Left ventricle myocardium superior (tissue), 1 donor: ENCODE results near the gene CEACAM4. TPM values are rescaled to one million over a fixed set of nuclear protein-coding genes. Genes with fewer than 3 reads are reported as not detected.
"Not testable (repeated sequence)": the region's sequence is repeated elsewhere in the genome, so short reads cannot be mapped to it uniquely, and the experiment has no call there.

Source experiments
- ATAC-seq: fragments of 200-7000 bp; cut with Tn5 transposase; one replicate; pipeline ENCODE4 v1.9.1; 2020; ENCODE audit warnings: mild to moderate bottlenecking, moderate library complexity
- DNase-seq: peaks from one replicate; pipeline ENCODE4 v3.0.0-alpha.2; 2020
- intact Hi-C: fragments of 100-400 bp; cut with micrococcal nuclease; formaldehyde crosslinking; loops from one replicate; pipeline ENCODE4 v1.11.0; 2022
- long read RNA-seq: library from polyadenylated mRNA; unstranded; transcript quantifications from one replicate; pipeline ENCODE4 v2.0.0, GENCODE V29; 2021
- total RNA-seq: library from RNA; stranded (reverse); fragmentation: NEBNext Ultra II Directional; extraction: Animal tissue kit (Norgen Biotek cat#: 25700); gene quantifications from one replicate; pipeline ENCODE4 v1.2.1, GENCODE V29; 2021
- donor health status: DM: no; HTN: yes; CAD: no; lungs with severe emphysema.

The CEACAM4 gene
- 0.52 TPM for total RNA-seq
- long read RNA-seq = 0 reads

DNA sequence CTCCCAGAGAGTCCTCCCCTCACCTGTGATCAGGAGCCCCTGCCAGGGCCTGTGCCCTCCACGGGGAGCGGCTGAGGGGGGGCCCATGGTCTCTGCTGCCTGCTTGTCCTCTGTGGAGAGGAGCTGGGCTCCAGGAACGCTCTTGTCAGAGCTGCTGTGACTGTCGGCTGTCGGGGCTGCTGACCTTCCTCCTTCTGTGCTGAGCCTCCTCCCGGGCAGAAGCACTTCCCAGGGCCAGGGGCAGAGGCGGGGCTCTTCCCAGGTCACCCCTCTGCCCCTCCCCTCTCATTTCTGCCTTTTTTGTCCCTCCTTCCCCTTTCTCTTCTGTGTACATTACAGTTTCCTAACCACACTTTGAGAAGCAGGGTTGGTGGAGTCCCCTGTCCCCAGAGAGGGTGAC is at the start of gene CEACAM4:
Gene CEACAM4, minus strand, starts transcription at position 198 of the 400 bp plus-strand sequence. Its CDS starts 111 bp downstream, at position 87.
- DNase-seq (peak; percentile 66), ATAC-seq (peak; percentile 74)
- intact Hi-C loops = no loop called here

DNA sequence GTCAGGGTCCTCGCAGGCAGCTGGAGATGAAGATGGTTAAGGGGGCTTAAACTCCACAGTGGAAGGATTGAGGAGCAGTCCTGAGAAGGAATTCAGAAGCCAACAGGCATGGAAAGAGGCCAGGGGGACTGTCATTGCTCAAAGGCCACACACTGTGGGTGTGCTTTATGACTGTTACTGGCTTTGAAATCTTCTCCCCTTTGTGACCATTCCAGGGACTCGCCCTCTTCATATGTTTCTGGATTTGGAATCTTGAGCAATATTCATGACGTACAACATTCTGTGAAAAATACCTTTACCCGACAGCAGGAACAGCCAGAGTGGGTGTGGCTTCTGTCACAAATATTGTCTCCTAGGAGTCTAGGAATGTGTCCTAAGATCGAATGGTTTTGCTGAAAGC is 44.6 kb upstream of the CEACAM4 start:
- ATAC-seq (no peak), DNase-seq (no peak)
- intact Hi-C loops = no loop called here

DNA sequence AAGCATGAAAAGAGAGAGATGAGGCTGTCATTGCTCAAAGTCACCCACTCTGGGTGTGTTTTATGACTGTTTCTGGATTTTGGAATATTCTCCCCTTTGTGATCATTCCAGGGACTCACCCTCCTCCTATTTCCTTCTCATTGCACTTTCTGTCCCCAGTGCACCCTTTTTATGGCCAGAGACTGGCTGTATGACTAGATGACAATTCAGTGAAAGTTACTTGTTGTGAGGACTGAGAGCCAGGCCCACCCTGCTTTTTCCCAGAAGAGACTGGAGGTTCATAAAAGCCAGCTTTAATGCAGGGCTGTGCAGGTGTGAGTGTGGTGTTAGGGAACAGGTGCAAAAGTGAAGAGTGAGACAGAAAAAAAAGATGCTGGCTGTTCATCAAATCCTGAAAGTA is 43.9 kb upstream of the CEACAM4 start:
- ATAC-seq (no peak), DNase-seq (no peak)
- intact Hi-C loops = no loop called here

DNA sequence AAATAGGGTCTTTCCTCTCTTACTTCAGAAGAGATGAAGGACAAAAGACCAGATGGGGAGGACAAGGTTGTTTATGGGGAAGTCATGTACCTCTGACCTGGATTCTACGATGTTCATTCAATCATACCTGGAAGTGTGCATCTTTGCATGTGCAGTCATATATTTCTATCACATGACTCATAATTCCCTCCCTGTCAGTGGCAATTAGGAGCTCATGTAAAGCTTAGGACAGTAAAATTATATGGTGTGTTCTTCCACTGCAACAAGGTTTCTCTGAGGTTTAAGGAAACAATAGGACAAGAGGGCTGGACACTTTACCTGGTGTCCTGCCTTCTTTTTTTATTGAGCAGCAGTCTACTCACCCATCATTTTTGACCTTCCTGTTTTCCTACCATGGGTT is 41.4 kb upstream of the CEACAM4 start:
- no peak for DNase-seq
- intact Hi-C loops = no loop called here
- no peak for ATAC-seq

DNA sequence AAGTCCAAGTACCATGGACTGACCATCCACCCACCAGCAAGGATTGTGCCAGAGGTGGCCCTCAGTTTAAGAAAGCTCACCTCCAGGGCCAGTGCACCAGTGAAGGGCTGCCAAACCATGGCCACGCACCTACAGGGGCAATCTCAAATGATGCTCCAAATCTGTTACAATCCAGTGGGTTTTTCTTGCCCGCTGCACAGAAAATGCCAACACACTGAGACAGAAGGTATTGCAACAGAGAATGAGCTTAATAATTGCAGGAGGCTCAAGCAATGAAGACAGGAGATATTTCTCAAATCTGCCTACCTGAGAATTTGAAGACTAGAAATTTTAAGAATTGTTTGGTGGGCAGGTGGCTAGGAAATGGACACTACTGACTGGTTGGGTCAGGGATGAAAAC is 39.2 kb upstream of the CEACAM4 start:
- no peak for ATAC-seq
- intact Hi-C loops = no loop called here
- no peak for DNase-seq

DNA sequence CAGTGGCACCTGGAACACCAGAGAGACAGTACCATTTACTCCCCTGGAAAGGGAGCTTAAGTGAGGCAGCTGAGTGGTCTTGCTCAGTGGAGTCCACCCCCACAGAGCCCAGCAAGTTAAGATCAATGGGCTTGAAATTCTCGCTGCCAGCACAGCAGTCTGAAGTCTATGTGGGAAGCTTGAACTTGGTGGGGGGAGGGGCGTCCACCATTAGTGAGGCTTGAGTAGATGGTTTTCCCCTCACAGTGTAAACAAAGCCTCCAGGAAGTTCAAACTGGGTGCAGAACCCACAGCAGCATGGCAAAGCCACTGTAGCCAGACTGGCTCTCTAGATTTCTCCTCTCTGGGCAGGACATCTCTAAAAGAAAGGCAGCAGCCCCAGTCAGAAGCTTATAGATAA is 30.3 kb upstream of the CEACAM4 start:
- intact Hi-C loops = no loop called here
- no peak for DNase-seq

DNA sequence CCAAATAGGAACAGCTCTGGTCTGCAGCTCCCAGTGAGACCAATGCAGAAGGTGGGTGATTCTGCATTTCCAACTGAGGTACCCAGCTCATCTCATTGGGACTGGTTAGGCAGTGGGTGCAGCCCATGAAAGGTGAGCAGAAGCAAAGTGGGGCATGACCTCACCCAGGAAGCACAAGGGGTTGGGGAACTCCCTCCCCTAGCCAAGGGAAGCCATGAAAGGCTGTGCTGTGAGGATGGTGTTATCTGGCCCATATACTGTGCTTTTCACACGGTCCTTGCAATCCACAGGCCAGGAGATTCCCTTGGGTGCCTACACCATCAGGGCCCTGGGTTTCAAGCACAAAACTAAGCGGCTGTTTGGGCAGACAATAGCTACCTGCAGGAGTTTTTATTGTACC is 29.9 kb upstream of the CEACAM4 start:
- intact Hi-C loops, ATAC-seq, DNase-seq: not testable (repeated sequence)

More for the DNA sequence above, 30.3 kb upstream of the CEACAM4 start:
- no peak for ATAC-seq

DNA sequence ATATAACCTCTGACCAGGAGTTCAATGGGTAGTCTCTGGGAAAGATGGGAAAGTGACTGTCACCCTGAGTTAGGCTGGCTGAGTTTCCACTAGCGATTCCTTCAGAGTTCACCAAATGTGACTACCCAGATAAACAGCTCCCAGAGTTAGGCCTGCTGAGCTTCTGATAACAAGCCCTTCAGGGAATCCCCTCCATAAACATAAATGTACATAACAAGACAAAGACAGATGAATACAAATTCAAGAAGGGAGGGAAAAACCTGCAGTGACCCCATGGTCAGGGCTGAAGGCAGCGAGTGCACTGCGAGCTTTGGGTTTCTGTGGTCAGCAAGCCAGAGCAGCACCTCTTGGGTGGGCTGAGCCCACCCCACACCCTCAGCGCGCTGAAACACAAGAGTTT is 25.4 kb upstream of the CEACAM4 start:
- ATAC-seq = no peak
- intact Hi-C loops = no loop called here
- DNase-seq = no peak

DNA sequence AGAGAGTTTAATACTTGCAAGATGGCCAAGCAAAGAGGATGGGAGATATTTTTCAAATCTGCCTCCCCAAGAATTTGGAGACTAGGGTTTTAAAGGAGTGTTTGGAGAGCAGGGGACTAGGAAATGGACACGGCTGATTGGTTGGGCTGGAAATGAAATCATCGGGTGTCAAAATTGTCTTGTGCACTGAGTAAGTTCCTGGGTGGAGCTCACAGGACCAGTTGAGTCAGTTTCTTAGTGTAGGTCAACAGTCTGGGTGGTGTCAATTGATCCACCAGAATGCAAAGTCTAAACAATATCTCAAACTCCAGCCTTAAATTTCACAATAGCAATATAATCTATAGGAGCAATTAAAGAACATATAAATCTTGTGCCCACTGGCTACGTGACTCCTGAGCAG is 23.0 kb upstream of the CEACAM4 start:
- intact Hi-C loops = no loop called here
- no peak for DNase-seq
- ATAC-seq = no peak

DNA sequence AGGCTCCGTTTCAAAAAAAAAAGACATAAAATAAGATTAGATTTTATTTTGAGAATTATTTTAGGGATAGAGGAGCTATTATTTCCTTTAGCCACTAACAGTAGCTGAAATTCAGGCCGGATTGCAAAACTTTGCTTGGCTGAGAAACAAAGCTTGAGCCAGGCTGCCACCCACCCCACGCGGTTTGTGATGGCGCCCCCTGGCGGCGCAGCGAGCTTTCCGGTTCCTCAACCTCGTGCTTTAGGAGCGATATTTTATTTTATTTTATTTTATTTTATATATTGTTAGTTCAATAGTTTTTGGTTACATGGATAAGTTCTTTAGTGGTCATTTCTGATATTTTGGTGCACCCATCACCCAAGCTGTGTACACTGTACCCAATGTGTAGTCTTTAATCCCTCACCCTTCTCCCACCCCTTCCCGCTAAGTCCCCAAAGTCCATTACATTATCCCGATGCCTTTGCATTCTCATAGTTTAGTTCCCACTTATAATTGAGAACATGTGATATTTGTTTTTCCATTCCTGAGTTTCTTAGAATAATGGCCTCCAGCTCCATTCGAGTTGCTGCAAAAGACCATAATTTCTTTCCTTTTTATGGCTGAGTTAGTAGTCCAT is 19.8 kb upstream of the CEACAM4 start:
- intact Hi-C loops = no loop called here
- ATAC-seq (no peak), DNase-seq (peak; percentile 45)

DNA sequence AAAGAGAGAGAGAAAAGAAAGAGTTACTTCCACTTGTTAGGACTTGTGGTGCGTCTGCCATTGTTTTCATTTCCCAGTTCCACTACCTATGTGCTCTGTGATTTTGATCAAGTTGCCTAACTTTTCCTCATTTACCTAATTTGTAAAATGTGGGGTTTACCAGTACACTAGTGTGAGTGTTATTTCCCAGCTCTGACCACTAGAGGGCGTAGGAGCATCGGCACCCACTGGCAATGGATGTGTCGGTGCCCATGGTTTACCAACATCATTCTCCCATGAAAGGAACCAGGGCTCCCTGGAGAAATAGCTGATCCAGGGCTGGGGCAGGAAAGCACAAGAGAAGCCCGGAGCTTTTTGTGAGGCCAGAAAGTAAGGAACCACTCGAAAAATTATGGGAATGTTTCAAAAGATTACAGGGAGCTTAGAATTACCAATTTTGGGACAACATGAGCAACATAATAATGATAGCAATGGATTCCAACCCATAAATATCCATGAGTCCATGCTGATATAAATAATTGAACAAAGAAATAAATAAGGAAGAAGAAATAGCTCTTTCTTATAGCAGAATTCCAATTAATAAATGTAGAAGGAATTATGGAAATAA is 15.1 kb upstream of the CEACAM4 start:
- peak; percentile 71 for ATAC-seq
- intact Hi-C loops = no loop called here
- DNase-seq = no peak

DNA sequence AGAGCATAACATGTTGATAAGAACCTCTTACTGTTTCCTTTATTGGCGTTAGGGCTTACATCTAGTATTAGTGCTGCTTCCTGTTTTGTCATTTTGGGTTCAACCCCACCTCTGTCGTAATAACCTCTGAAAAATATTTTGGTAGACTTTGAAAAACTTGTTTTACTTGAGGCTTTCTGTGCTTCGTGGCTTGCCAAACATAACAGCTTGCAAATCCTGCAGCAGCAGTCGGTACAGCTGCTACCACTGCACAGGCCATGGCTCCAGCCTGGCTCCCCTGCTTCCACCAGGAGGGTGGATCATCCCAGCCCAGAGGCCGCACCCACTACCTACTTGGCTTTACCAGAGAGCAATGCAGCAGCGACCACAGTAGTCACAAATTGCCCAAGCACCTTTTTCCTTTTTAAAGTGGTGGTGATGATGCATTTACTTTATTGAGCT is 11.8 kb upstream of the CEACAM4 start:
- intact Hi-C loops = no loop called here
- ATAC-seq (no peak), DNase-seq (no peak)

DNA sequence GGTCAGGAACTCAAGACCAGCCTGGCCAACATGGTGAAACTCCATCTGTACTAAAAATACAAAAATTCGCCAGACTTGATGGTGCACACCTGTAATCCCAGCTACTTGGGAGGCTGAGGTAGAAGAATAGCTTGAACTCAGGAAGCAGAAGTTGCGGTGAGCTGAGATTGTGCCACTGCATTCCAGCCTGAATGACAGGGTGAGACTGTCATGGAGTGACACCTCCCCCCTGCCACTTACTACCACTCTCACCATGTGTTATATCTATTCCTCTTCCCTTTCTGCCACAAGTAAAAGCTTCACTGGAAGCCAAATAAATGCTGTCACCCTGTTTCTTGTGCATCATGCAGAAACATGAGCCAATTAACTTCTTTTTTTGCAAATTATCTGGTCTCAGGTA is 10.6 kb upstream of the CEACAM4 start:
- DNase-seq (no peak), ATAC-seq (no peak)
- intact Hi-C loops = no loop called here

DNA sequence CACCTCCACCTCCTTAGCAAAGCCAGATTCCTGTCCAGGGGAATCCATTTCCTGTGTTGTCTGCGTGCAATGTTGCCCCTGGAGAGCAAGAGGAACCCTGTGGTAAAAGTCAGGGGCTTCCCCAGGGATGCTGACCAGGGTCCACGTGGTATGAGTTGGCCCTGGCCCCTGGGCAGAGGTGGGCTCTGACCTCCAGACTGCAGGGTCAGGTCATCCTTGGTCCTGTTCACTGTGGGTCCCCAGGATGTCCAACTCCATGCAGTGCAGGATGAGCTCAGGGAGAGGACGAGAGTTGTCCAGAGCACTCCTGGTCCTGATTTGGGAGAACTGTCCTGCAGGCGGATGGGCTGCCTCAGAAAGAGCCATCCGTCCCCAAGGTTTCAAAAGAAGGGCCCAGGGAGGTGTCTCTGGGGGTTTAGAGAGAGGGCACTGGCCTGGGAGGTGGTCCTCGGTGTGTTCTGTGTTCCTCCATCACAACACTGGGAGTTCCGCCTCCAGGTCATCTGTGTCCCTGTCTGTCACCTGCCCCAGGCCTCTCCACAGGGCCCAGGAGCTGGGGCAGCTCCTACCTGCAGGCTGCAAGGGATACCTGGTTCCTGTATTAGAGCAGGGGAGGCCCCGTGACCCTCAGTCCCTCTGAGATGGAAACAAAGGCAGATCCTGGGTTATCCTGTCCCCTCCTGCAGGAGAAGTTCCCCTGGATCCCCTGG is 1.2 kb upstream of the CEACAM4 start:
- ATAC-seq = no peak
- intact Hi-C loops = no loop called here
- no peak for DNase-seq

DNA sequence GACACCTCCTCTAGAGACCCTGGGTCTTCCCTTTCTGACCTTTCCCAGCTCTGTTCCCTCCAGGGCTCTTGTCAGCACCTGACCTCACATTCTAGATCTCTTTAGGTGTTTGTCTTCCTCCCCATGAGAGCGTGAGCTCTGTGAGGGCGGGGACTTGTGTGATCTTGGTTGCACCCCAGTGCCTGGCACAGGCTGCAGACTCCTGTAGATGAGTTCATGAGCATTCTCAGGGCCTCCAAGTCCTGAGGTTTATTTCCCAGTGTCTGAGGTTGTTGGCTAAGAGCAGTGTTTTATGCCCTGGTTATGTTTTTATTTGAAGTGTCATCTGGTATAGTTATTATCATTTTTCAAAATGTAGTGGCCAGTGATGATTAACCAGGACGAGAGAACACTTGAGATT is 596 bp downstream of the CEACAM4 start:
- ATAC-seq (no peak), DNase-seq (no peak)
- intact Hi-C loops = no loop called here

DNA sequence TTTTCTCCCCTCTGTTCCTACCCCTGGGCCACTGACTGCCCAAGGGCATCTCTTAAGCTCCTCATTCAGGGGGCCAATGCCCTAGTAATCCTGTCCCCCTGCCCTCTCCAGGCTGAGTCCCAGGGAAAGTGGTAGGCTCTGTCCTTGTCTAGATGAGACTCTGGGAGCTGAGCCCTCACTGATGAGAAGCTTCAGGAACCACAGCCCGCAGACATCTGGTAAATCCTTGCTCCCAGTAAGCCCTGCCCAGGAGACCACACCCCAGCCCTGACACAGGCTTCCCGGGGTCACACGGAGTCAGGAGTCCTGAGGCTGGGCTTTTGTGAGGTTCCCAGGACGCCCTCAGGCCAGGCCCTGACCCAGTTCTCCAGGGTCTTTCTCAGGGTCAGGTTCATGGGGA is 1.9 kb downstream of the CEACAM4 start:
- intact Hi-C loops = no loop called here
- ATAC-seq (no peak), DNase-seq (no peak)

DNA sequence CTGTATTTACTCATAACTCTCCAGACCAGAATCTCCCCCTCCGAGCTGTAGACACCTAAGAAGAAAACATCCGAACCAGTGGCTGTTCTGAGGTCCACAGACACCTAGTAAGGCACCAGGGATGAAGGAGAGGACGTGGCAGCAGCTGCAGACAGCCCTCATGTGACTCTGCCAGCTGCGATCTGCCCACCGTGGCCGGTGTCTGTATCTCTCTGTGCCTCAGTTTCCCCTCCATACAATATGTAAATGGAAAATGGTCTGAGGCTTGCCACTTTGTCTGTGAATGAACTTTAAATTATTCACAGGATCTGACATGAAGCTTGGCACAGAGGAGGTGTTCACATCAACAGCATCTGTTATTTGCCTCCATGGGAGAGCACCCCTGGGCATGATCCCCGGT is 2.4 kb downstream of the CEACAM4 start:
- no peak for DNase-seq

DNA sequence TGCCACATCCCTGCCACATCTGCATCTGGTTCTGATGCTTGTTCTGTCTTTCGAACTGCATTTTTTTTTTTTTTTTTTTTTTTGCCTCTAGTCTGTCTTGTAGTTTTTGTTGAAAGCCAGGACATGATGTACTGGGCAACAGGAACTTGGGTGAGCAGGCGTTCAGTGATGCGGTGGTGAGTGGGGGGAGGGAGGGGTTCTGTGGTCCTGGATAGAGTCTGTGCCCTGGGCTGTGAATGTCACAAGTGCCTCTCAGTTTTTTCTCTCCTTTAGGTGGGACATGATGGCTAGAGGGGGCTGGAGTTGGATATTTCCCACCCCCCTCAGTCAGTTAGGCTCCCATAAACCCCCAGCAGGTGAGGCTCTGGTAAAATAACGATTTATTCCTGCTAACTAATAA is 3.5 kb downstream of the CEACAM4 start:
- intact Hi-C loops = no loop called here
- no peak for ATAC-seq
- no peak for DNase-seq

More for the DNA sequence above, 2.4 kb downstream of the CEACAM4 start:
- intact Hi-C loops = no loop called here
- no peak for ATAC-seq

DNA sequence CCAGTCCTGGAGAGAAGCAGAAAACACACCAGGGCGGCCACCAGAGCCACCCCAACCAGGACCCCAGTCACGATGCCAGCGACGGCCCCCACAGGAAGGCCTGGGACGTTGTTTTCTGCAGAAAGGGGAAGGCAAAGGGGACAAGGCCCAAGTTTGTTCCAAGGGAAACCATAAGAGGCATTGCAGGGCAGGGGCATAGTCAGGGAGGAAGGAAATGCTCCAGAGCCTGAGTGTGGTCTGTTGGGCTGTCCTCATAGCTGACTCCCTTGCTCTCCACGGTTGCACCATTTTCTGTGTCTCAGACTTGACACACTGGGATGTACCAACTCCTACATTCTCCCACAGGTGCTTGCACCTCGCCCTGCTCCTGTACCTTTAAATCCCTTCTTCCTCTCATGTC is 5.2 kb downstream of the CEACAM4 start:
- DNase-seq (no peak), ATAC-seq (peak; percentile 54)
- intact Hi-C loops = no loop called here

DNA sequence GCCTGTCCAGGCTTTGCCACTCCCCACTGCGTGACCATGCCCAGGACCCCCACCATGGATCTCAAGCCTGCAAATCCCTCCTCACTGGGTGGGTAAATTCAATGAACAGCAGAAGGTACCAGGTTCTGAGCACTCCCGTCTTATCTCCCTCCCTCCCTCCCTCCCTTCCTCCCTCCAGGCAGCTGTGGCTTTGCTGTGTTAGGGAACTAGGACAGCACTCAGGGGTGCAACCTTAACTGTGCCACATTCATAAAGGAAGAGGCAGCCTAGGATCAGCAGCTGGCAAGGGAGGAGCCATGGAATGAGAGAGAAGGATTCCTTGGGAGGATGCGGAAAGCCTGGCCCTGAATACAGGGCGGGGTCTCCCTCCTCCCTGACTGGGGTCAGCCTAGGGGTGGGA is 5.6 kb downstream of the CEACAM4 start:
- no peak for ATAC-seq
- no peak for DNase-seq
- intact Hi-C loops = no loop called here

DNA sequence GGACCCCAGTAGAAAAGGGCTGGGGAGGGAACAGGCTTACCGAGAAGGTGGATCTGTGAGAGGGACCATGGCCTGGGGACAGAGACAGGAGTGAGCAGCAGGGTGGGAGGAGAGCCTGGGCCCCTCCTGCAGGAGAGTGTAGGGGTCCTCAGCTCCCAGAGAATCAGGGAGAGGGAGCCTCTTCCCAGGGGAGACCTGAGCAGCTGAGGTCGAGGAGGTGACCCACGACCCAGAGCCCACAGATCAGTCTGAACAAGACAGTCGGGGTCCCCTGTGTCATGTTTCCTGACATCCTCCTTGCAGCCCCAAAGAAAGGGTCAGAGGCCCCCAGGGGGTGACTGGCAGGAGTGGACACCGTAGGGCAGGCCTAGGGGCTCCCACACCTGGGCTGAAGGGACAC is 6.7 kb downstream of the CEACAM4 start:
- no peak for ATAC-seq
- intact Hi-C loops = no loop called here
- no peak for DNase-seq
